Activated naive CD4-positive, alpha-beta T cell treated with anti-CD3 and anti-CD28 coated beads, Interleukin-2, amount 50 U/mL, for 72 hours (primary cell): ENCODE data around the gene CD300LF. TPM values are rescaled to one million over a fixed set of nuclear protein-coding genes. Genes with fewer than 3 reads are reported as not detected.

ENCODE experiments used
- ATAC-seq, 2 donors: fragments of 150-1000 bp; cut with Tn5 transposase; 2 replicates each; pipeline ENCODE4 v1.10.0; 2021; ENCODE audit warnings: mild to moderate bottlenecking in 2 of 2, moderate library complexity in 2 of 2
- DNase-seq, 2 donors: peaks; one replicate each; pipeline ENCODE4 v3.0.0; 2021 to 2022; ENCODE audit warnings: low spot score in 2 of 2
- H3K27ac Mint-ChIP-seq, 2 donors: one replicate each; pipeline ENCODE4 v1.8.0; 2022; ENCODE audit warnings: mild to moderate bottlenecking in 2 of 2, mixed read lengths in 2 of 2
- H3K36me3 Mint-ChIP-seq, 2 donors: one replicate each; pipeline ENCODE4 v1.8.0; 2022; ENCODE audit warnings: mixed read lengths in 2 of 2
- H3K9me3 Mint-ChIP-seq, 2 donors: one replicate each; pipeline ENCODE4 v1.8.0; 2022; ENCODE audit warnings: mixed read lengths in 2 of 2
- total RNA-seq, 2 donors: library from RNA; stranded (reverse); gene quantifications; one replicate each; pipeline ENCODE4 v1.2.3, GENCODE V29; 2022

The CD300LF gene
- total RNA-seq, 2 donors from 2014 or later = not detected

- Mint-ChIP-seq H3K27ac (peak overlapping the region; percentile 50 to 66), H3K9me3 (peaks cover 0 to 3% of the 10 kb centered on the region in 2 donors), H3K36me3 (no peaks in the 10 kb centered on the region)
- ATAC-seq (peak; percentile 72 to 85), DNase-seq (peak; percentile 67 to 84)
Observed at GRCh38 chr17:74738051-74738996, 25.6 kb upstream of the CD300LF start.

DNA sequence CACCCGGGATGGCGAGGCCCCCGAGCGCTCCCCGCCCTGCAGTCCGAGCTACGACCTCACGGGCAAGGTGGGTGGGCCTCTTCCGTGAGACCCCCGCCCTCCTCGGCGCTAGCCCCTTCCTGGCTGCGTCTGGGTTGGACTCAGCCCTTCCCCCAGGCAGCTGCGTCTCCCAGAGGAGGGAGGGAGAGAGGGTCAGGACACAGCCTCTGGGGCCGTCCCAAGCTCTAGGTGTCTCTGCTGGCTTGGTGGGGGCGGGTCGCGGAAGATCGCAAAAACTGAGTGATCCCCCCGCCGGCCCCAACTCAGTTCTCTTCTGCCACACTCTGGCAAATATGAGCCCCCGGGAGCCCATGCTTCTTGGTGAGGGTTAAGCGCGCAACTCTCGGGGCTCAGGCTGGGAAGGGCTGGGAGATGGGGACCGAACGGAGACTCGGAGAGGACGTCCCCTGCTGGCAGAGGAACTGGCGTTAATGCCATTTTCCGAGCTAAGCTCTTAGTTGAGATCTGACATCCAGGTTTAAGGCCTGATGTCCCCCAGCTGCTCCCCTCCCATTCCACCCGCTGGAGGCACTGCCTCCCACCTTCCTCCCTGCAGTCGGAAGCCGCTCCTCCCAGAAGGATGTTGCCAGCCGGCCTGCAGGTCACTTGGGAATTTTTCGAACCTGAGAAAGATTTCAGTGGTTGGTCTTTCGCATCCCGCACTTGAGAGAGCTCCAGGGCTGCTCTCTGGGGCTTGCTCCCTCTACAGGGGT lies 24.8 kb upstream of the CD300LF start:
- Mint-ChIP-seq H3K36me3 (no peaks in the 10 kb centered on the region), H3K9me3 (no peaks in the 10 kb centered on the region), H3K27ac (peak overlapping the region in 1 of 2 donors; percentile 66)
- ATAC-seq = peak; percentile 19 to 45
- DNase-seq = peak in 1 of 2 donors; percentile 58

GRCh38 chr17:74736513-74737298 lies 24.0 kb upstream of the CD300LF start, which contains the start of gene RAB37:
TSS of gene RAB37 (plus strand) at chr17:74737256. CDS start at chr17:74737273, 17 bp downstream.
- H3K36me3 Mint-ChIP-seq = no peaks in the 10 kb centered on the region
- H3K9me3 Mint-ChIP-seq = no peaks in the 10 kb centered on the region
- peak within 1 kb of the TSS in 1 of 2 donors; percentile 66 for H3K27ac Mint-ChIP-seq
- DNase-seq (no peak), ATAC-seq (peak; percentile 5 to 46)

DNA sequence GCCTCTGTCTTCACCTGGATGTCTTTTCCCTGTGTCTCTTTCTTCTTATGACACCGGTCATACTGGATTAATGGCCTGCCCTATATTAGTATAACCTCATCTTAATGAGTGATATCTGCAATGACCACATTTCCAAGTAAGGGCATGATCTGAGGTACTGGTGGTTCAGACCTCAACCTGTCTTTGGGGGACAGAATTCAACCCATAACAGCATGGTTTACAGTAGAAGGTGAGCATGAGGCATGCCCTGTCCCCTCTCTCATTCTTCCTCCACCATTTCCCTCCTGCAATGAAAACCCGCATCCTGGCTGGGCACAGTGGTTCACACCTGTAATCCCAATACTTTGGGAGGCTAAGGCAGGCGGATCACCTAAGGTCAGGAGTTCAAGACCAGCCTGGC lies 21.5 kb upstream of the CD300LF start:
- Mint-ChIP-seq H3K36me3 (no peaks in the 10 kb centered on the region), H3K9me3 (no peaks in the 10 kb centered on the region), H3K27ac (no peak overlapping the region)
- no peak for ATAC-seq
- no peak for DNase-seq

DNA sequence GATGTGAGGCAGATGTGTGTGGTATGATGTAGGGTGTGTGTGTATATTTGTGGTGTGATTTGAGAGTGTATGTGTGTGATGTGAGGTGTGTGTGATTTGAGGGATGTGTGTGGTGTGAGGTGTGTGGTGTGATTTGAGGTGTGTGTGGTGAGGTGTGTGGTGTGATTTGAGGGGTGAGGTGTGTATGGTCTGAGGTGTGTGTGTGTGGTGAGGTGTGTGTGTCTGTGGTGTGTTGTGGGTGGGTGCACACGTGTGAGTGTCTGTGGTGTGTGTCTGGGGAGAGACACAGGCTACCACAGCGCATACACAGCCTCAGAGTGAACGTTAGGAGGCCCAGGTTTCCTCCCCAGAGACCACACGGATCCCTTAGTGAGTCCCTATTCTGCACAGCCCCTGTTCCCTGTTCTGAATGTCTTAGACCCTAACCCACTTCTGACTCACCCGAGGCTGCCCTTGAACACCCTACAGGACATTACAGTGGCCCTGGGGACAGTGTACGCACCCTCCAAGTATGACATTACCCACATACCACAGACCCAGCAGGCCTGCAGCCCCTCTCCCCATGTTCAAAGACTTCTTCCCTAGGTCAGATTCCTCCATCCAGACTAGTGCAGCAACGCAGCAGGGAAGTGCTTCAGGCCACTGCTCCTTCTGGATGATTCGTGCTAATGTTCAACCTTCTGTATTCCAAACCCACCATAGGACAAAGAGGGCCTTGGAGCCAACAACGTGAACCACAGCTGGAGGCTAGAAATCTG lies 20.8 kb upstream of the CD300LF start:
- Mint-ChIP-seq H3K27ac (no peak overlapping the region), H3K36me3 (no peaks in the 10 kb centered on the region), H3K9me3 (no peaks in the 10 kb centered on the region)

GRCh38 chr17:74732042-74732867 lies 19.5 kb upstream of the CD300LF start:
- no peaks in the 10 kb centered on the region for H3K9me3 Mint-ChIP-seq
- DNase-seq (no peak), ATAC-seq (no peak)
- H3K27ac Mint-ChIP-seq = no peak overlapping the region
- no peaks in the 10 kb centered on the region for H3K36me3 Mint-ChIP-seq

More for the DNA sequence above, 20.8 kb upstream of the CD300LF start:
- no peak for DNase-seq
- no peak for ATAC-seq

DNA sequence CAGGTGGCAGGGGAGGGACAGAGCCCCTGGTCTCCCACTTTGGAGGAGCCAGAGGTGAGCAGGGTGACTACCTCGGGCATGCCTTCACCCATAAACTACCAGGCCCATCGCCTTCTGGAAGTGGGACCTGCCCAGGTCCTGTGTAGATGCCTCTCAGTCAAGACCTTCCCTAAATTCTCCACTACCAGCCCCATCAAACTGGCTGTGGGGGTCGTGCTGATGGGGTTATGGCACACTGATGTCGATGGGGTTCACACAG lies 18.6 kb upstream of the CD300LF start:
- DNase-seq (no peak), ATAC-seq (no peak)
- Mint-ChIP-seq H3K27ac (no peak overlapping the region), H3K36me3 (no peaks in the 10 kb centered on the region), H3K9me3 (no peaks in the 10 kb centered on the region)

DNA sequence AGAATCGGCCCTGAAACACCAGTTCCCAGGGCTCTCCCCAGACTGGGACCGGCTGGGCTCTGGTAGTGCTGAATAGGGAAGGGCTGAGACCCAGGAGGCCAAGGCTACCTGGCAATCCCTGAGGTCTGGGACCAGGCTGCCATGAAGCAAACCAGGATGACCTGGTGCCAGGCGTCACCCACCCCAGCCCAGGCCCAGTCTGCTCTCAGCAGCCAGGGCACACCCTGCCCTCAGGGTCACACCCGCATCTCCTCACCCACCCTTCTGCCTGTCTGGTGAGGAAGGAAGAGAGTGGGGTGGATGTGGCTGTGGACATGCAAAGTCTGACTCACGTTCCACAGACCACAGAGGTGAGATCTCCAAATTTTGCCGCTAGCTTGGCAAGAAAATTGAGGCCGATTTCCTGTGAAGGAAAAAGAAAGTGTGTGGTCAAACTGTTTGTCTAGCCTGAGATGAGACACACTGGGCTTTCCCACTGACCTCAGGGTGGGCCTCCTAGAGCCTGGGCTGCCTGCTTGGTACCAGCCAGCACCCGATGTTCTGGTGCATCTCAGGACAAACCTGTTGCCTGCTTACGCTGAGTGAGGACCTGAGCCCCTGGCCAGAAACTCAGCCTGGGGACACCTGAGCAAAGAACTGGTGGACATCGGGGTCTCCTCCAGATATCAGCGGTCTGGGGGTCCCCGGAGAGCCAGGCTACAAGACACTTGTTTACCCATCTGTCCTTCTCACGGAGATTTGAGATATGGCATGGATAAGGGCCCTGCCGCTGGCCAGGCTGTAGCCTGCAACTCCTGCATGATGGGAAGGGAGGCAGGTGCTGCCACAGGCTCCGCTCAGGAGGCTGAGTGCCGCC lies 18.0 kb upstream of the CD300LF start:
- DNase-seq (no peak), ATAC-seq (peak; percentile 78 to 88)
- Mint-ChIP-seq H3K36me3 (no peaks in the 10 kb centered on the region), H3K27ac (no peak overlapping the region), H3K9me3 (no peaks in the 10 kb centered on the region)

- no peak overlapping the region for H3K27ac Mint-ChIP-seq
- H3K36me3 Mint-ChIP-seq = no peaks in the 10 kb centered on the region
- ATAC-seq (no peak), DNase-seq (no peak)
- no peaks in the 10 kb centered on the region for H3K9me3 Mint-ChIP-seq
Observed at GRCh38 chr17:74729866-74730265, 17.1 kb upstream of the CD300LF start.

DNA sequence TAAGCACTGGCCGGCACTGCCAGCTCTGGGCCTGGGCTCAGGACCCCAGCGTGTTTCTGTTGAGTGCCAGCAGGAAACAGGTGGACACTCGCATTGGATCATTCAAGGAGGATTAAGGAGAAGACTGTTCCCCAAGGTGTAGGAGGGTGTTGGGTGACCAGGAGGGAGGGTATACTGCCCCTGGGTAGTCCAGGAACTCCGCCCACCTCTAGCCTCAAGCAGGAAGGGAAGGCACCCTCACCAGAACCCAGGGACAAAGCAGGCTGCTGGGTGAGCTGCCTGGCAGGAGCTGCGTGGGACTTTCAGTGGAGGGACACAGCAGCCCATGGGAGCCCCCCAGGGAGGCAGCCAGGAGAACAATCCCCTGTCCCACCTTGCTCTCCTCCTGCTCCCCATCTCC lies 16.6 kb upstream of the CD300LF start:
- no peaks in the 10 kb centered on the region for H3K9me3 Mint-ChIP-seq
- DNase-seq = no peak
- no peak for ATAC-seq
- H3K27ac Mint-ChIP-seq = no peak overlapping the region
- no peaks in the 10 kb centered on the region for H3K36me3 Mint-ChIP-seq

DNA sequence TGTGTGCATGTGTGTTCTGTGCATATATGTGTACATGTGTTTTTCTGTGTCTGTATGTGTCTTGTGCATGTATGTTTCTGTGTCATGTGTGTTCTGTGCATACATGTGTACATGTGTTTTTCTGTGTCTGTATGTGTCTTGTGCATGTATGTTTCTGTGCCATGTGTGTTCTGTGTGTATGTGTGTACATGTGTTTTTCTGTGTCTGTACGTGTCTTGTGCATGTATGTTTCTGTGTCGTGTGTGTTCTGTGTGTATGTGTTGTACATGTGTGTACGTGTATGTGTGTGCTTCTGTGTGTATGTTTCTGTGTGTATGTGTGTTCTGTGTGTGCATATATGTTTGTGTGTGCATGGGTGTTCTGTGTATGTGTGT lies 16.0 kb upstream of the CD300LF start:
- H3K9me3 Mint-ChIP-seq = no peaks in the 10 kb centered on the region
- H3K27ac Mint-ChIP-seq = no peak overlapping the region
- H3K36me3 Mint-ChIP-seq = no peaks in the 10 kb centered on the region
- ATAC-seq (no peak), DNase-seq (no peak)

DNA sequence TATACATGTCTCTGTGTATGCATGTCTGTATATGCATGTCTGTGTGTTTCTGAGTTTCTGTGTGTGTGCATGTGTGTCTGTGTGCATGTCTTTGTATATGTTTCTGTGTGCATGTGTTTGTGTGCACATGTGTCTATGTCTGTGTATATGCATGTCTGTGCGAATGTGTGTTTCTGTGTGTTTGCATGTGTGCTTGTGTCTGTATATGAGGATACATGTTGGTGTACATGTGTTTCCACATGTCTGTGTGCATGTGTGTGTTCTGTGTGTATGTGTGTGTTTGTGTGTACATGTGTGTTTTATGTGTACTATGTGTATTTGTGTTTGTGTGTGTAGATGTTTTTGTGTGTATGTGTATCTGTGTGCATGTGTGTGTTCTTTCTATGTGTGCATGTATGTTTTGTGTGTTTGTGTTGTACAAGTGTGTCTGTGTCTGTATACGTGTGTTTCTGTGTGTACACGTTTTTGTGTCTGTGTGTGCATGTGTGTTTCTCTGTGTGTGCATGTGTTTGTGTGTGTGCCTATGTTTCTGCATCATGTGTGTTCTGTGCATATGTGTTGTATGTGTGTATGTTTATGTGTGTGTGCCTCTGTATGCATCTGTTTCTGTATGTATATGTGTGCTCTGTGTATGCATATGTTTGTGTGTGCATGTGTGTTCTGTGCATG lies 15.4 kb upstream of the CD300LF start:
- no peak overlapping the region for H3K27ac Mint-ChIP-seq
- H3K36me3 Mint-ChIP-seq = no peaks in the 10 kb centered on the region
- DNase-seq (no peak), ATAC-seq (no peak)
- H3K9me3 Mint-ChIP-seq = no peaks in the 10 kb centered on the region

GRCh38 chr17:74725111-74725510 lies 12.4 kb upstream of the CD300LF start:
- Mint-ChIP-seq H3K36me3 (no peaks in the 10 kb centered on the region), H3K9me3 (no peaks in the 10 kb centered on the region), H3K27ac (no peak overlapping the region)
- ATAC-seq (no peak), DNase-seq (no peak)

- ATAC-seq = no peak
- no peak for DNase-seq
- no peaks in the 10 kb centered on the region for H3K36me3 Mint-ChIP-seq
- no peaks in the 10 kb centered on the region for H3K9me3 Mint-ChIP-seq
- no peak overlapping the region for H3K27ac Mint-ChIP-seq
Observed at GRCh38 chr17:74723891-74724290, 11.2 kb upstream of the CD300LF start.
